Keratinocyte (primary cell): ENCODE data around the gene SEMA3D.

Experiments used
- CTCF ChIP-seq, 3 experiments: IDR thresholded peaks in 1 of 3; conservative IDR thresholded peaks in 1 of 3; optimal IDR thresholded peaks in 1 of 3; 2 replicates in 2 of 3; 3 replicates in 1 of 3; pipeline versions ENCODE3 to v1.5.1; 2011; ENCODE audit warnings: low read length in 3 of 3, mild to moderate bottlenecking in 3 of 3, moderate library complexity in 2 of 3, control low read depth in 1 of 3, inconsistent platforms in 1 of 3; ENCODE audit not compliant: insufficient read depth in 2 of 3; ENCODE audit errors: extremely low read depth in 1 of 3
- EZH2 ChIP-seq: IDR thresholded peaks from one replicate; pipeline ENCODE4 v1.6.1; 2012; ENCODE audit warnings: inconsistent platforms, mild to moderate bottlenecking, low read length, moderate library complexity

- TF ChIP-seq CTCF (optimal IDR thresholded peaks at IDR 0.05 in 1 of 3, IDR thresholded peaks at IDR 0.05 in 1 of 3, conservative IDR thresholded peaks at IDR 0.05 in 1 of 3; ENCODE audit: extremely low read depth in 1 of 3, insufficient read depth in 2 of 3, low read length in 3 of 3) (no peak), EZH2 (no peak)
Observed at GRCh38 chr7:85106719-85107118, 80.1 kb downstream of the SEMA3D start.
